Smooth muscle cell (in vitro differentiated cells): ENCODE data around the gene SLC17A7. TPM values are rescaled to one million over a fixed set of nuclear protein-coding genes. Genes with fewer than 3 reads are reported as not detected.

Experiments
- DNase-seq: peaks from one replicate; lab custom pipeline; 2025; ENCODE audit not compliant: unreplicated experiment; lab: John Stamatoyannopoulos, UW
- H2AFZ ChIP-seq: fragments of 200-600 bp; sonication (generic); 2 replicates; pipeline ENCODE4 v1.6.0; 2016; ENCODE audit warnings: antibody characterized with exemption, low read depth, mild to moderate bottlenecking
- H3F3A ChIP-seq: fragments of 200-600 bp; sonication (generic); 2 replicates; pipeline ENCODE4 v1.6.0; 2017; ENCODE audit warnings: antibody characterized with exemption, low read depth
- H3K27ac ChIP-seq: fragments of 200-600 bp; sonication (generic); 2 replicates; pipeline ENCODE4 v1.5.1; 2016; ENCODE audit warnings: low read depth, mild to moderate bottlenecking
- H3K27me3 ChIP-seq: fragments of 200-600 bp; sonication (generic); 2 replicates; pipeline ENCODE4 v1.6.1; 2016; ENCODE audit warnings: low read depth, mild to moderate bottlenecking
- H3K36me3 ChIP-seq: fragments of 200-600 bp; sonication (generic); 2 replicates; pipeline ENCODE4 v1.5.1; 2016; ENCODE audit warnings: low read depth
- H3K4me1 ChIP-seq: fragments of 200-600 bp; sonication (generic); 2 replicates; pipeline ENCODE4 v1.5.1; 2016; ENCODE audit warnings: low read depth
- H3K4me2 ChIP-seq: fragments of 200-600 bp; sonication (generic); 2 replicates; pipeline ENCODE4 v1.6.0; 2016; ENCODE audit warnings: mild to moderate bottlenecking
- H3K4me3 ChIP-seq: fragments of 200-600 bp; sonication (generic); 2 replicates; pipeline ENCODE4 v1.5.1; 2016; ENCODE audit warnings: mild to moderate bottlenecking
- H3K79me2 ChIP-seq: fragments of 200-600 bp; sonication (generic); 2 replicates; pipeline ENCODE4 v1.6.0; 2016; ENCODE audit warnings: low read depth, mild to moderate bottlenecking
- H3K9ac ChIP-seq: fragments of 200-600 bp; sonication (generic); 2 replicates; pipeline ENCODE4 v1.6.0; 2016; ENCODE audit warnings: low read depth
- H3K9me3 ChIP-seq: fragments of 200-600 bp; sonication (generic); replicated peaks from 2 replicates; pipeline ENCODE4 v1.5.1; 2016; ENCODE audit warnings: low read depth
- H4K20me1 ChIP-seq: fragments of 200-600 bp; sonication (generic); 2 replicates; pipeline ENCODE4 v1.6.0; 2016; ENCODE audit warnings: low read depth
- CTCF ChIP-seq: fragments of 200-600 bp; sonication (generic); IDR thresholded peaks from 2 replicates; pipeline ENCODE4 v1.5.1; 2017; ENCODE audit warnings: borderline replicate concordance, mild to moderate bottlenecking, antibody characterized with exemption; ENCODE audit not compliant: insufficient read depth, poor library complexity, severe bottlenecking
- WGBS: methylation state at CpG from one replicate; pipeline ENCODE4 v1.1.7; 2016; ENCODE audit warnings: low lambda C conversion rate; 5-methylcytosine and 5-hydroxymethylcytosine counted together
- polyA plus RNA-seq: library from polyadenylated mRNA; unstranded; fragments of >200 nt; fragmentation: Nextera tagmentation; extraction: Ambion mirVana; gene quantifications from 2 replicates; pipeline ENCODE4 v1.2.1, GENCODE V29; 2016
- total RNA-seq: library from RNA; depleted of rRNA; stranded (reverse); fragments of >200 nt; gene quantifications from 2 replicates; pipeline ENCODE4 v1.2.3, GENCODE V29; 2014

Gene SLC17A7
- total and polyA plus RNA-seq, 2 experiments from 2014 or later = 0.04 TPM; not detected in 1

- Histone ChIP-seq H3K4me1 (no peaks in the 10 kb centered on the region), H3K36me3 (no peaks in the 10 kb centered on the region), H3K9me3 (no peaks in the 10 kb centered on the region), H3K27ac (no peak overlapping the region), H3K27me3 (no peaks in the 10 kb centered on the region), H2AFZ (no peak overlapping the region), H4K20me1 (no peaks in the 10 kb centered on the region), H3K4me2 (no peak overlapping the region), H3K79me2 (no peaks in the 10 kb centered on the region), H3K9ac (no peak overlapping the region), H3K4me3 (no peak overlapping the region), H3F3A (no peaks in the 10 kb centered on the region)
- no peak for DNase-seq
- 84% methylated on average over 19 of the region's 19 CpGs for WGBS
- no peak for TF ChIP-seq CTCF
These were observed 26.9 kb upstream of the SLC17A7 start for GRCh38 chr19:49468199-49468598.

GRCh38 chr19:49465371-49465770, 24.0 kb upstream of the SLC17A7 start:
- 98% methylated on average over 3 of the region's 3 CpGs for WGBS
- Histone ChIP-seq H3K9ac (no peak overlapping the region), H3K4me2 (no peak overlapping the region), H3K27ac (no peak overlapping the region), H3K79me2 (no peaks in the 10 kb centered on the region), H2AFZ (no peak overlapping the region), H3K4me1 (no peaks in the 10 kb centered on the region), H4K20me1 (no peaks in the 10 kb centered on the region), H3K4me3 (no peak overlapping the region), H3F3A (no peaks in the 10 kb centered on the region), H3K36me3 (no peaks in the 10 kb centered on the region), H3K27me3 (no peaks in the 10 kb centered on the region), H3K9me3 (no peaks in the 10 kb centered on the region)
- no peak for DNase-seq
- no peak for TF ChIP-seq CTCF

- Histone ChIP-seq H3F3A (no peaks in the 10 kb centered on the region), H2AFZ (no peak overlapping the region), H3K4me3 (no peak overlapping the region), H4K20me1 (no peaks in the 10 kb centered on the region), H3K9me3 (no peaks in the 10 kb centered on the region), H3K36me3 (no peaks in the 10 kb centered on the region), H3K79me2 (no peaks in the 10 kb centered on the region), H3K4me1 (no peaks in the 10 kb centered on the region), H3K27ac (no peak overlapping the region), H3K27me3 (no peaks in the 10 kb centered on the region), H3K9ac (no peak overlapping the region), H3K4me2 (no peak overlapping the region)
- WGBS = 94% methylated on average over 36 of the region's 39 CpGs
- no peak for DNase-seq
- no peak for TF ChIP-seq CTCF
These were observed 22.8 kb upstream of the SLC17A7 start for GRCh38 chr19:49463960-49464740.

GRCh38 chr19:49462492-49462891, 21.2 kb upstream of the SLC17A7 start:
- H3K79me2 ChIP-seq = no peaks in the 10 kb centered on the region
- 96% methylated on average over 10 of the region's 12 CpGs for WGBS
- H3K4me1 ChIP-seq = no peaks in the 10 kb centered on the region
- H3K27me3 ChIP-seq = no peaks in the 10 kb centered on the region
- no peak for DNase-seq
- TF ChIP-seq CTCF = no peak
- H3K4me2 ChIP-seq = no peak overlapping the region
- no peaks in the 10 kb centered on the region for H4K20me1 ChIP-seq
- no peaks in the 10 kb centered on the region for H3K36me3 ChIP-seq
- no peak overlapping the region for H2AFZ ChIP-seq
- H3K4me3 ChIP-seq = no peak overlapping the region
- H3F3A ChIP-seq = no peaks in the 10 kb centered on the region
- H3K9me3 ChIP-seq = no peaks in the 10 kb centered on the region
- no peak overlapping the region for H3K9ac ChIP-seq
- H3K27ac ChIP-seq = no peak overlapping the region
